HL-60 (cell line): ENCODE results near the gene AGGF1.

ENCODE experiments used
- GABPA ChIP-seq: IDR thresholded peaks from 2 replicates; pipeline ENCODE4 v1.6.1; 2012; ENCODE audit warnings: low read depth
- POLR2AphosphoS5 ChIP-seq: IDR thresholded peaks from 2 replicates; pipeline ENCODE4 v1.6.1; 2012; ENCODE audit warnings: low read depth
- TF ChIP-seq, protein P1 (sequence below): IDR thresholded peaks from one replicate; pipeline ENCODE4 v1.5.1; 2011; ENCODE audit warnings: low read length, control low read depth, inconsistent platforms; ENCODE audit not compliant: insufficient read depth
- TF ChIP-seq, protein P2 (sequence below): IDR thresholded peaks from 2 replicates; pipeline ENCODE4 v1.6.1; 2012; ENCODE audit warnings: low read depth; ENCODE audit not compliant: insufficient replicate concordance

DNA sequence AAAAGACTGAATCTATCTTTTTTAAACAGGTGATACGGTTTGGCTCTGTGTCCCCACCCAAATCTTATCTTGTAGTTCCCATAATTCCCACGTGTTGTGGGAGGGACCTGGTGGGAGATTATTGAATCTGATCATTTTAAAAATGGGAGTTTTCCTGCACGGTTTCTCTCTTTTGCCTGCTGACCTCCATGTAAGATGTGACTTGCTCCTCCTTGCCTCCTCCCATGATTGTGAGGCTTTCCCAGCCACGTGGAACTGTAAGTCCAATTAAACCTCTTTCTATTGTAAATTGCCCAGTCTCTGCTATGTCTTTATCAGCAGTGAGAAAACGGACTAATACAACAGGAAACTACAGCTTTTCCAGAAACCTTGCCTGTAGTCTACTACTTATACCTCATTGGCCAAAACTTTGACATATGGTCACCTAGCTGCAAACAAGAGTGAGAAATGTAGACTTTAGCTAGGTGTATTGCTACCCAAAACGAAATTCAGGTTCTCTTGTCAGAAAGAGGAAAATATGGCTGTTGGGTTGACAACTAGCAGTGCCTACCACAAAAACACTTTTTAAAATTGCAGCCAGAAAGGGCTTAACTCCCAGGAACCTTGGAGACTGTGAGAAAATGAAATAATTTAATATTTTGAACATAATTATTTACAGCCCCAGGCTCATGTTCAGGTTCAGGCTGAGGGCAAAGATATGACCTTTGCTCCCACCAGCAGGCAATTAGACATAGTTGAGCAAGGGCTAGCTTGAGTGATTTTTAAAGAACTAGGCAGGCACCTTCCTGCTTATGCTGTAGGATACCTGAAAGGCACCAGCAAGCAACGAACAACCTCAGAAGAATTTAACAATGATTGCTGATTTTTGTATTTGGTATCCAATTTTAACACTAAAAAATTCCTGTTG, 7.4 kb upstream of the AGGF1 start:
- TF ChIP-seq, protein P1, sequence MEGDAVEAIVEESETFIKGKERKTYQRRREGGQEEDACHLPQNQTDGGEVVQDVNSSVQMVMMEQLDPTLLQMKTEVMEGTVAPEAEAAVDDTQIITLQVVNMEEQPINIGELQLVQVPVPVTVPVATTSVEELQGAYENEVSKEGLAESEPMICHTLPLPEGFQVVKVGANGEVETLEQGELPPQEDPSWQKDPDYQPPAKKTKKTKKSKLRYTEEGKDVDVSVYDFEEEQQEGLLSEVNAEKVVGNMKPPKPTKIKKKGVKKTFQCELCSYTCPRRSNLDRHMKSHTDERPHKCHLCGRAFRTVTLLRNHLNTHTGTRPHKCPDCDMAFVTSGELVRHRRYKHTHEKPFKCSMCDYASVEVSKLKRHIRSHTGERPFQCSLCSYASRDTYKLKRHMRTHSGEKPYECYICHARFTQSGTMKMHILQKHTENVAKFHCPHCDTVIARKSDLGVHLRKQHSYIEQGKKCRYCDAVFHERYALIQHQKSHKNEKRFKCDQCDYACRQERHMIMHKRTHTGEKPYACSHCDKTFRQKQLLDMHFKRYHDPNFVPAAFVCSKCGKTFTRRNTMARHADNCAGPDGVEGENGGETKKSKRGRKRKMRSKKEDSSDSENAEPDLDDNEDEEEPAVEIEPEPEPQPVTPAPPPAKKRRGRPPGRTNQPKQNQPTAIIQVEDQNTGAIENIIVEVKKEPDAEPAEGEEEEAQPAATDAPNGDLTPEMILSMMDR = no peak
- no peak for TF ChIP-seq POLR2AphosphoS5
- no peak for TF ChIP-seq GABPA
- TF ChIP-seq, protein P2, sequence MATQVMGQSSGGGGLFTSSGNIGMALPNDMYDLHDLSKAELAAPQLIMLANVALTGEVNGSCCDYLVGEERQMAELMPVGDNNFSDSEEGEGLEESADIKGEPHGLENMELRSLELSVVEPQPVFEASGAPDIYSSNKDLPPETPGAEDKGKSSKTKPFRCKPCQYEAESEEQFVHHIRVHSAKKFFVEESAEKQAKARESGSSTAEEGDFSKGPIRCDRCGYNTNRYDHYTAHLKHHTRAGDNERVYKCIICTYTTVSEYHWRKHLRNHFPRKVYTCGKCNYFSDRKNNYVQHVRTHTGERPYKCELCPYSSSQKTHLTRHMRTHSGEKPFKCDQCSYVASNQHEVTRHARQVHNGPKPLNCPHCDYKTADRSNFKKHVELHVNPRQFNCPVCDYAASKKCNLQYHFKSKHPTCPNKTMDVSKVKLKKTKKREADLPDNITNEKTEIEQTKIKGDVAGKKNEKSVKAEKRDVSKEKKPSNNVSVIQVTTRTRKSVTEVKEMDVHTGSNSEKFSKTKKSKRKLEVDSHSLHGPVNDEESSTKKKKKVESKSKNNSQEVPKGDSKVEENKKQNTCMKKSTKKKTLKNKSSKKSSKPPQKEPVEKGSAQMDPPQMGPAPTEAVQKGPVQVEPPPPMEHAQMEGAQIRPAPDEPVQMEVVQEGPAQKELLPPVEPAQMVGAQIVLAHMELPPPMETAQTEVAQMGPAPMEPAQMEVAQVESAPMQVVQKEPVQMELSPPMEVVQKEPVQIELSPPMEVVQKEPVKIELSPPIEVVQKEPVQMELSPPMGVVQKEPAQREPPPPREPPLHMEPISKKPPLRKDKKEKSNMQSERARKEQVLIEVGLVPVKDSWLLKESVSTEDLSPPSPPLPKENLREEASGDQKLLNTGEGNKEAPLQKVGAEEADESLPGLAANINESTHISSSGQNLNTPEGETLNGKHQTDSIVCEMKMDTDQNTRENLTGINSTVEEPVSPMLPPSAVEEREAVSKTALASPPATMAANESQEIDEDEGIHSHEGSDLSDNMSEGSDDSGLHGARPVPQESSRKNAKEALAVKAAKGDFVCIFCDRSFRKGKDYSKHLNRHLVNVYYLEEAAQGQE = no peak
